ENCODE data around the gene SPOCK1. TPM values are rescaled to one million over a fixed set of nuclear protein-coding genes. Genes with fewer than 3 reads are reported as not detected.
A peak's percentile ranks its signal among the peaks of the same experiment; 100 is the strongest.

The SPOCK1 gene
- total and polyA plus RNA-seq, 2 experiments from 2014 or later: 8.2 to 10.5 TPM

- Histone ChIP-seq H3K36me3 (ENCODE audit: insufficient read depth) (no peaks in the 10 kb centered on the region), H3K4me2 (peak overlapping the region; percentile 68; the same call in 1 of the 2 replicates), H3K9me2 (ENCODE audit: insufficient read depth) (peaks cover 12% of the 10 kb centered on the region), H3K27me3 (ENCODE audit: insufficient read depth) (no peaks in the 10 kb centered on the region), H2AFZ (peak overlapping the region; percentile 84; the same call in 1 of the 2 replicates), H3K27ac (ENCODE audit: low read depth) (no peak overlapping the region), H4K20me1 (replicated peaks; ENCODE audit: insufficient read depth) (no peaks in the 10 kb centered on the region), H3K79me2 (replicated peaks; ENCODE audit: insufficient read depth) (no peaks in the 10 kb centered on the region), H3K4me1 (ENCODE audit: insufficient read depth) (peaks cover 20% of the 10 kb centered on the region), H3K4me3 (no peak overlapping the region), H3F3A (replicated peaks; ENCODE audit: low read depth) (no peaks in the 10 kb centered on the region)
- no peaks in the 10 kb centered on the region for H3K9me3 Mint-ChIP-seq
- no peak overlapping the region for H3K27ac Mint-ChIP-seq
- DNase-seq (ENCODE audit: low spot score): no peak
- no peak for ATAC-seq
- TF ChIP-seq CTCF (conservative IDR thresholded peaks at IDR 0.05; ENCODE audit: low read depth in 2 of 2) (no peak), ETS1 (IDR thresholded peaks at IDR 0.05) (no peak), EZH2phosphoT487 (IDR thresholded peaks at IDR 0.05; ENCODE audit: unreplicated experiment) (no peak), POLR2AphosphoS5 (IDR thresholded peaks at IDR 0.05; ENCODE audit: low read depth) (no peak), JUNB (IDR thresholded peaks at IDR 0.05; ENCODE audit: unreplicated experiment) (no peak), CREB1 (CRISPR knock-in tag; IDR thresholded peaks at IDR 0.05; ENCODE audit: low read depth) (no peak), NANOG (IDR thresholded peaks at IDR 0.05; ENCODE audit: borderline replicate concordance) (no peak), ZNF331 (CRISPR knock-in tag; IDR thresholded peaks at IDR 0.05; ENCODE audit: low read depth) (no peak), EZH2 (IDR thresholded peaks at IDR 0.05; ENCODE audit: low read depth, unreplicated experiment) (no peak), ZNF114 (CRISPR knock-in tag; IDR thresholded peaks at IDR 0.05) (no peak), STAT1 (IDR thresholded peaks at IDR 0.05; ENCODE audit: unreplicated experiment) (no peak)
- TF ChIP-seq, protein P1, sequence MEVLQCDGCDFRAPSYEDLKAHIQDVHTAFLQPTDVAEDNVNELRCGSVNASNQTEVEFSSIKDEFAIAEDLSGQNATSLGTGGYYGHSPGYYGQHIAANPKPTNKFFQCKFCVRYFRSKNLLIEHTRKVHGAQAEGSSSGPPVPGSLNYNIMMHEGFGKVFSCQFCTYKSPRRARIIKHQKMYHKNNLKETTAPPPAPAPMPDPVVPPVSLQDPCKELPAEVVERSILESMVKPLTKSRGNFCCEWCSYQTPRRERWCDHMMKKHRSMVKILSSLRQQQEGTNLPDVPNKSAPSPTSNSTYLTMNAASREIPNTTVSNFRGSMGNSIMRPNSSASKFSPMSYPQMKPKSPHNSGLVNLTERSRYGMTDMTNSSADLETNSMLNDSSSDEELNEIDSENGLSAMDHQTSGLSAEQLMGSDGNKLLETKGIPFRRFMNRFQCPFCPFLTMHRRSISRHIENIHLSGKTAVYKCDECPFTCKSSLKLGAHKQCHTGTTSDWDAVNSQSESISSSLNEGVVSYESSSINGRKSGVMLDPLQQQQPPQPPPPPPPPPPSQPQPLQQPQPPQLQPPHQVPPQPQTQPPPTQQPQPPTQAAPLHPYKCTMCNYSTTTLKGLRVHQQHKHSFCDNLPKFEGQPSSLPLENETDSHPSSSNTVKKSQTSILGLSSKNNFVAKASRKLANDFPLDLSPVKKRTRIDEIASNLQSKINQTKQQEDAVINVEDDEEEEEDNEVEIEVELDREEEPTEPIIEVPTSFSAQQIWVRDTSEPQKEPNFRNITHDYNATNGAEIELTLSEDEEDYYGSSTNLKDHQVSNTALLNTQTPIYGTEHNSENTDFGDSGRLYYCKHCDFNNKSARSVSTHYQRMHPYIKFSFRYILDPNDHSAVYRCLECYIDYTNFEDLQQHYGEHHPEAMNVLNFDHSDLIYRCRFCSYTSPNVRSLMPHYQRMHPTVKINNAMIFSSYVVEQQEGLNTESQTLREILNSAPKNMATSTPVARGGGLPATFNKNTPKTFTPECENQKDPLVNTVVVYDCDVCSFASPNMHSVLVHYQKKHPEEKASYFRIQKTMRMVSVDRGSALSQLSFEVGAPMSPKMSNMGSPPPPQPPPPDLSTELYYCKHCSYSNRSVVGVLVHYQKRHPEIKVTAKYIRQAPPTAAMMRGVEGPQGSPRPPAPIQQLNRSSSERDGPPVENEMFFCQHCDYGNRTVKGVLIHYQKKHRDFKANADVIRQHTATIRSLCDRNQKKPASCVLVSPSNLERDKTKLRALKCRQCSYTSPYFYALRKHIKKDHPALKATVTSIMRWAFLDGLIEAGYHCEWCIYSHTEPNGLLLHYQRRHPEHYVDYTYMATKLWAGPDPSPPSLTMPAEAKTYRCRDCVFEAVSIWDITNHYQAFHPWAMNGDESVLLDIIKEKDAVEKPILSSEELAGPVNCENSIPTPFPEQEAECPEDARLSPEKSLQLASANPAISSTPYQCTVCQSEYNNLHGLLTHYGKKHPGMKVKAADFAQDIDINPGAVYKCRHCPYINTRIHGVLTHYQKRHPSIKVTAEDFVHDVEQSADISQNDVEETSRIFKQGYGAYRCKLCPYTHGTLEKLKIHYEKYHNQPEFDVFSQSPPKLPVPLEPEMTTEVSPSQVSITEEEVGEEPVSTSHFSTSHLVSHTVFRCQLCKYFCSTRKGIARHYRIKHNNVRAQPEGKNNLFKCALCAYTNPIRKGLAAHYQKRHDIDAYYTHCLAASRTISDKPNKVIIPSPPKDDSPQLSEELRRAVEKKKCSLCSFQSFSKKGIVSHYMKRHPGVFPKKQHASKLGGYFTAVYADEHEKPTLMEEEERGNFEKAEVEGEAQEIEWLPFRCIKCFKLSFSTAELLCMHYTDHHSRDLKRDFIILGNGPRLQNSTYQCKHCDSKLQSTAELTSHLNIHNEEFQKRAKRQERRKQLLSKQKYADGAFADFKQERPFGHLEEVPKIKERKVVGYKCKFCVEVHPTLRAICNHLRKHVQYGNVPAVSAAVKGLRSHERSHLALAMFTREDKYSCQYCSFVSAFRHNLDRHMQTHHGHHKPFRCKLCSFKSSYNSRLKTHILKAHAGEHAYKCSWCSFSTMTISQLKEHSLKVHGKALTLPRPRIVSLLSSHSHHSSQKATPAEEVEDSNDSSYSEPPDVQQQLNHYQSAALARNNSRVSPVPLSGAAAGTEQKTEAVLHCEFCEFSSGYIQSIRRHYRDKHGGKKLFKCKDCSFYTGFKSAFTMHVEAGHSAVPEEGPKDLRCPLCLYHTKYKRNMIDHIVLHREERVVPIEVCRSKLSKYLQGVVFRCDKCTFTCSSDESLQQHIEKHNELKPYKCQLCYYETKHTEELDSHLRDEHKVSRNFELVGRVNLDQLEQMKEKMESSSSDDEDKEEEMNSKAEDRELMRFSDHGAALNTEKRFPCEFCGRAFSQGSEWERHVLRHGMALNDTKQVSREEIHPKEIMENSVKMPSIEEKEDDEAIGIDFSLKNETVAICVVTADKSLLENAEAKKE (CRISPR knock-in tag; IDR thresholded peaks at IDR 0.05): no peak
- TF ChIP-seq, protein P2, sequence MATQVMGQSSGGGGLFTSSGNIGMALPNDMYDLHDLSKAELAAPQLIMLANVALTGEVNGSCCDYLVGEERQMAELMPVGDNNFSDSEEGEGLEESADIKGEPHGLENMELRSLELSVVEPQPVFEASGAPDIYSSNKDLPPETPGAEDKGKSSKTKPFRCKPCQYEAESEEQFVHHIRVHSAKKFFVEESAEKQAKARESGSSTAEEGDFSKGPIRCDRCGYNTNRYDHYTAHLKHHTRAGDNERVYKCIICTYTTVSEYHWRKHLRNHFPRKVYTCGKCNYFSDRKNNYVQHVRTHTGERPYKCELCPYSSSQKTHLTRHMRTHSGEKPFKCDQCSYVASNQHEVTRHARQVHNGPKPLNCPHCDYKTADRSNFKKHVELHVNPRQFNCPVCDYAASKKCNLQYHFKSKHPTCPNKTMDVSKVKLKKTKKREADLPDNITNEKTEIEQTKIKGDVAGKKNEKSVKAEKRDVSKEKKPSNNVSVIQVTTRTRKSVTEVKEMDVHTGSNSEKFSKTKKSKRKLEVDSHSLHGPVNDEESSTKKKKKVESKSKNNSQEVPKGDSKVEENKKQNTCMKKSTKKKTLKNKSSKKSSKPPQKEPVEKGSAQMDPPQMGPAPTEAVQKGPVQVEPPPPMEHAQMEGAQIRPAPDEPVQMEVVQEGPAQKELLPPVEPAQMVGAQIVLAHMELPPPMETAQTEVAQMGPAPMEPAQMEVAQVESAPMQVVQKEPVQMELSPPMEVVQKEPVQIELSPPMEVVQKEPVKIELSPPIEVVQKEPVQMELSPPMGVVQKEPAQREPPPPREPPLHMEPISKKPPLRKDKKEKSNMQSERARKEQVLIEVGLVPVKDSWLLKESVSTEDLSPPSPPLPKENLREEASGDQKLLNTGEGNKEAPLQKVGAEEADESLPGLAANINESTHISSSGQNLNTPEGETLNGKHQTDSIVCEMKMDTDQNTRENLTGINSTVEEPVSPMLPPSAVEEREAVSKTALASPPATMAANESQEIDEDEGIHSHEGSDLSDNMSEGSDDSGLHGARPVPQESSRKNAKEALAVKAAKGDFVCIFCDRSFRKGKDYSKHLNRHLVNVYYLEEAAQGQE (IDR thresholded peaks at IDR 0.05; ENCODE audit: unreplicated experiment): no peak
- H3K4me3 Mint-ChIP-seq: no peak overlapping the region
- peaks cover 46% of the 10 kb centered on the region for H3K4me1 Mint-ChIP-seq
- no peaks in the 10 kb centered on the region for H3K36me3 Mint-ChIP-seq (ENCODE audit: low read depth)
- H3K27me3 Mint-ChIP-seq (ENCODE audit: insufficient read depth, low read depth, poor library complexity): peaks cover 2% of the 10 kb centered on the region
Measured at GRCh38 chr5:137090151-137090550, 409.0 kb downstream of the SPOCK1 start.

All from GM23338 (cell line).